Measurements from ENCODE around the gene POU2AF2.
"Not testable (repeated sequence)": the region's sequence is repeated elsewhere in the genome, so short reads cannot be mapped to it uniquely, and the experiment has no call there.

Gene POU2AF2

DNA sequence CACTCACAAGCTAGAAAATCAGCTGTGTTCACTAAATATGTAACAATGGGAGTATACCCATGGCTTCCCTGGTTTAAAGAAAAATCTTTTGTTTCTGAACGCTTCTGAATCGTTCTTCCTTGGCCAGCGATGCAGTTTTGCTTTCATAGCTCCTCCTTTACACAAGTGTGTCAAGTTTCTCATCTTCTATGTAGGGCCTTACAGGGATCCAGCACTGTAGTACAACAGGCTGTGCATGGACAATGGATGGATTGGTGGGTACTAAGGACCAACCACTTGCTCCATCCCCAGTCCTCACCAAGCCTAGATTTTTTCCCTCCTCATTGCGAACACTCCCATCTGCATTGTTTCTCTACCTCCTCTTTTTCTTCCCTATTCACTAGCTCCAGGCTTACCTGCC, 24.3 kb upstream of the POU2AF2 start:
- TF ChIP-seq, protein P1, sequence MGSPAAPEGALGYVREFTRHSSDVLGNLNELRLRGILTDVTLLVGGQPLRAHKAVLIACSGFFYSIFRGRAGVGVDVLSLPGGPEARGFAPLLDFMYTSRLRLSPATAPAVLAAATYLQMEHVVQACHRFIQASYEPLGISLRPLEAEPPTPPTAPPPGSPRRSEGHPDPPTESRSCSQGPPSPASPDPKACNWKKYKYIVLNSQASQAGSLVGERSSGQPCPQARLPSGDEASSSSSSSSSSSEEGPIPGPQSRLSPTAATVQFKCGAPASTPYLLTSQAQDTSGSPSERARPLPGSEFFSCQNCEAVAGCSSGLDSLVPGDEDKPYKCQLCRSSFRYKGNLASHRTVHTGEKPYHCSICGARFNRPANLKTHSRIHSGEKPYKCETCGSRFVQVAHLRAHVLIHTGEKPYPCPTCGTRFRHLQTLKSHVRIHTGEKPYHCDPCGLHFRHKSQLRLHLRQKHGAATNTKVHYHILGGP (tag by site-specific recombination; IDR thresholded peaks at IDR 0.05): no peak
- TF ChIP-seq ZNF433 (tag by site-specific recombination; IDR thresholded peaks at IDR 0.05; ENCODE audit: low read depth) (no peak), MEIS1 (CRISPR knock-in tag; IDR thresholded peaks at IDR 0.05; ENCODE audit: borderline replicate concordance) (no peak), ZNF121 (tag by site-specific recombination; IDR thresholded peaks at IDR 0.05) (no peak), KLF16 (tag by site-specific recombination; IDR thresholded peaks at IDR 0.05) (no peak), ZNF202 (tag by site-specific recombination; IDR thresholded peaks at IDR 0.05; ENCODE audit: borderline replicate concordance) (no peak), ZNF610 (tag by site-specific recombination; IDR thresholded peaks at IDR 0.05; ENCODE audit: borderline replicate concordance) (no peak), ZNF510 (tag by site-specific recombination; IDR thresholded peaks at IDR 0.05; ENCODE audit: insufficient replicate concordance) (no peak), GFI1B (tag by site-specific recombination; IDR thresholded peaks at IDR 0.05) (no peak), SP7 (tag by site-specific recombination; IDR thresholded peaks at IDR 0.05) (no peak), PRDM1 (tag by site-specific recombination; IDR thresholded peaks at IDR 0.05) (no peak), ZNF426 (tag by site-specific recombination; IDR thresholded peaks at IDR 0.05) (no peak), ZNF501 (tag by site-specific recombination; IDR thresholded peaks at IDR 0.05) (no peak), ZNF626 (tag by site-specific recombination; IDR thresholded peaks at IDR 0.05) (no peak), ZNF791 (tag by site-specific recombination; IDR thresholded peaks at IDR 0.05) (no peak)
- TF ChIP-seq, protein P2, sequence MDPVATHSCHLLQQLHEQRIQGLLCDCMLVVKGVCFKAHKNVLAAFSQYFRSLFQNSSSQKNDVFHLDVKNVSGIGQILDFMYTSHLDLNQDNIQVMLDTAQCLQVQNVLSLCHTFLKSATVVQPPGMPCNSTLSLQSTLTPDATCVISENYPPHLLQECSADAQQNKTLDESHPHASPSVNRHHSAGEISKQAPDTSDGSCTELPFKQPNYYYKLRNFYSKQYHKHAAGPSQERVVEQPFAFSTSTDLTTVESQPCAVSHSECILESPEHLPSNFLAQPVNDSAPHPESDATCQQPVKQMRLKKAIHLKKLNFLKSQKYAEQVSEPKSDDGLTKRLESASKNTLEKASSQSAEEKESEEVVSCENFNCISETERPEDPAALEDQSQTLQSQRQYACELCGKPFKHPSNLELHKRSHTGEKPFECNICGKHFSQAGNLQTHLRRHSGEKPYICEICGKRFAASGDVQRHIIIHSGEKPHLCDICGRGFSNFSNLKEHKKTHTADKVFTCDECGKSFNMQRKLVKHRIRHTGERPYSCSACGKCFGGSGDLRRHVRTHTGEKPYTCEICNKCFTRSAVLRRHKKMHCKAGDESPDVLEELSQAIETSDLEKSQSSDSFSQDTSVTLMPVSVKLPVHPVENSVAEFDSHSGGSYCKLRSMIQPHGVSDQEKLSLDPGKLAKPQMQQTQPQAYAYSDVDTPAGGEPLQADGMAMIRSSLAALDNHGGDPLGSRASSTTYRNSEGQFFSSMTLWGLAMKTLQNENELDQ (tag by site-specific recombination; IDR thresholded peaks at IDR 0.05; ENCODE audit: low read depth): no peak
- Histone ChIP-seq H3K4me1 (ENCODE audit: control insufficient read depth, insufficient read depth, low read length) (no peaks in the 10 kb centered on the region), H3K9me3 (ENCODE audit: control insufficient read depth, insufficient read depth, low read depth, low read length) (no peaks in the 10 kb centered on the region), H3K36me3 (ENCODE audit: control insufficient read depth in 2 of 2, insufficient read depth in 1 of 2, low read length in 2 of 2) (no peaks in the 10 kb centered on the region), H3K27ac (ENCODE audit: extremely low read depth, low read depth, low read length) (no peak overlapping the region), H3K4me3 (ENCODE audit: low read depth, low read length) (no peak overlapping the region)
- ChIA-PET CTCF (interaction anchor here (2.0 kb wide), 1 partner anchor 9 kb away, joined by 6 read pairs; no protein-coding TSS in a partner anchor), POLR2A (no interaction called here)

GRCh38 chr11:111221936-111222335, 23.6 kb upstream of the POU2AF2 start:
- H3K4me3 ChIP-seq (ENCODE audit: low read depth, low read length); POLR2A ChIA-PET; H3K27ac ChIP-seq (ENCODE audit: extremely low read depth, low read depth, low read length); H3K9me3 ChIP-seq (ENCODE audit: control insufficient read depth, insufficient read depth, low read depth, low read length); H3K4me1 ChIP-seq (ENCODE audit: control insufficient read depth, insufficient read depth, low read length); H3K36me3 ChIP-seq (ENCODE audit: control insufficient read depth in 2 of 2, insufficient read depth in 1 of 2, low read length in 2 of 2): not testable (repeated sequence)
- CTCF ChIA-PET: interaction anchor here (2.0 kb wide), 1 partner anchor 9 kb away, joined by 6 read pairs; no protein-coding TSS in a partner anchor

DNA sequence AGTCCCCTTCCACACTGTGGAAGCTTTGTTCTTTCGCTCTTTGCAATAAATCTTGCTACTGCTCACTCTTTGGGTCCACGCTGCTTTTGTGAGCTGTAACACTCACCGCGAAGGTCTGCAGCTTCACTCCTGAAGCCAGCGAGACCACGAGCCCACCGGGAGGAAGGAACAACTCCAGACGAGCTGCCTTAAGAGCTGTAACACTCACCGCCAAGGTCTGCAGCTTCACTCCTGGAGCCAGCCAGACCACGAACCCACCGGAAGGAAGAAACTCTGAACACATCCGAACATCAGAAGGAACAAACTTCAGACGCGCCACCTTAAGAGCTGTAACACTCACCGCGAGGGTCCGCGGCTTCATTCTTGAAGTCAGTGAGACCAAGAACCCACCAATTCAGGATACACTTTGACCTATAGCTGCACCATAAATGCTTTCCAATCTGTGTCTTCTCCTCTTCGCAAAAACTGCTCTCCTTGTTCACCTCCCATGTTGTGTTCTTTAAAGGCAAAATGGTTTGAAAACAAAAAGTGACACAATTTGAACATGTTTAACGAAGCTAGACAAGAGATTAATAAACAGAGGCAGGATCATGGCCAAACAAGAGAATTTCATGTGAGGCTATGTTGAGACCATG, 22.6 kb upstream of the POU2AF2 start:
- CTCF ChIA-PET; H3K4me1 ChIP-seq (ENCODE audit: control insufficient read depth, insufficient read depth, low read length); H3K9me3 ChIP-seq (ENCODE audit: control insufficient read depth, insufficient read depth, low read depth, low read length); H3K4me3 ChIP-seq (ENCODE audit: low read depth, low read length); POLR2A ChIA-PET; H3K27ac ChIP-seq (ENCODE audit: extremely low read depth, low read depth, low read length); H3K36me3 ChIP-seq (ENCODE audit: control insufficient read depth in 2 of 2, insufficient read depth in 1 of 2, low read length in 2 of 2): not testable (repeated sequence)

All from HEK293 (cell line).